Tibial nerve (tissue), 4 donors: ENCODE results near the gene PPFIBP1. TPM values are rescaled to one million over a fixed set of nuclear protein-coding genes. Genes with fewer than 3 reads are reported as not detected.
A peak's percentile ranks its signal among the peaks of the same experiment; 100 is the strongest.

ENCODE experiments used
- DNase-seq, 2 donors: peaks; one replicate each; pipeline ENCODE4 v3.0.0-alpha.2; 2019; ENCODE audit warnings: low spot score in 2 of 2
- H3K27ac ChIP-seq, 4 donors: fragments of 200-600 bp; sonication (generic) in 3 of 4; one replicate each; pipeline ENCODE4 v1.5.1; 2017 to 2019; ENCODE audit warnings: mild to moderate bottlenecking in 1 of 4
- H3K27me3 ChIP-seq, 2 donors: fragments of 200-600 bp; sonication (generic) in 1 of 2; one replicate each; pipeline versions ENCODE4 v1.5.1 to v1.6.0; 2017 to 2019
- H3K36me3 ChIP-seq, 3 donors: fragments of 200-600 bp; sonication (generic); one replicate each; pipeline ENCODE4 v1.5.1; 2018 to 2019
- H3K4me1 ChIP-seq, 4 donors: fragments of 200-600 bp; sonication (generic) in 3 of 4; one replicate each; pipeline ENCODE4 v1.5.1; 2017 to 2019
- H3K4me3 ChIP-seq, 4 donors: fragments of 200-600 bp; sonication (generic) in 3 of 4; one replicate each; pipeline ENCODE4 v1.5.1; 2017 to 2019; ENCODE audit warnings: mild to moderate bottlenecking in 1 of 4, moderate library complexity in 1 of 4
- H3K9me3 ChIP-seq, 4 donors: fragments of 200-600 bp; sonication (generic) in 3 of 4; one replicate each; pipeline ENCODE4 v1.5.1; 2017 to 2019
- CTCF ChIP-seq, 5 experiments: fragments of 200-600 bp in 3 of 5; fragments of 450-650 bp in 2 of 5; sonication (generic) in 3 of 5; IDR thresholded peaks; one replicate each; pipeline ENCODE4 v1.5.1; 2016 to 2019; ENCODE audit warnings: antibody characterized with exemption in 5 of 5, mild to moderate bottlenecking in 3 of 5, moderate library complexity in 2 of 5
- EP300 ChIP-seq, 2 donors: sonication (generic); formaldehyde crosslinking; IDR thresholded peaks; one replicate each; pipeline ENCODE4 v1.6.1; 2017; ENCODE audit warnings: antibody characterized with exemption in 2 of 2, mild to moderate bottlenecking in 1 of 2
- POLR2A ChIP-seq, 2 donors: fragments of 450-650 bp; IDR thresholded peaks; one replicate each; pipeline ENCODE4 v1.6.1; 2017; ENCODE audit warnings: antibody characterized with exemption in 2 of 2, mild to moderate bottlenecking in 2 of 2, moderate library complexity in 2 of 2
- WGBS, 2 donors: methylation state at CpG; one replicate each; pipeline ENCODE4 v1.1.5; 2018; 5-methylcytosine and 5-hydroxymethylcytosine counted together
- total RNA-seq, 4 donors: library from RNA; depleted of rRNA; stranded (reverse); fragments of >200 nt; gene quantifications; one replicate each; pipeline ENCODE4 v1.1.0, GENCODE V29; 2016

The PPFIBP1 gene
- total RNA-seq, 4 donors from 2014 or later, result 56.9 to 110 (median 72.5) TPM

GRCh38 chr12:27711317-27711682 lies 187.3 kb downstream of the PPFIBP1 start:
- no peak for DNase-seq
- 1% methylated on average over 11 of the region's 11 CpGs for WGBS, 2 donors
- no peak for TF ChIP-seq POLR2A (IDR thresholded peaks at IDR 0.05)
- no peak for TF ChIP-seq EP300 (IDR thresholded peaks at IDR 0.05)
- no peak for TF ChIP-seq CTCF (IDR thresholded peaks at IDR 0.05)
- Histone ChIP-seq H3K9me3 (no peaks in the 10 kb centered on the region), H3K27me3 (no peaks in the 10 kb centered on the region), H3K4me1 (peaks cover 0 to 26% (median 8%) of the 10 kb centered on the region in 4 donors), H3K27ac (peak overlapping the region in 3 of 4 donors; percentile 79 to 90 (median 86)), H3K36me3 (peaks cover 0 to 19% (median 1%) of the 10 kb centered on the region in 3 donors), H3K4me3 (peak overlapping the region; percentile 63 to 97 (median 93))

- peaks cover 0 to 26% (median 8%) of the 10 kb centered on the region in 4 donors for H3K4me1 ChIP-seq
- H3K27ac ChIP-seq, result no peak overlapping the region
- H3K4me3 ChIP-seq, result peak overlapping the region in 1 of 4 donors; percentile 63
- peaks cover 0 to 26% (median 8%) of the 10 kb centered on the region in 3 donors for H3K36me3 ChIP-seq
- no peak for DNase-seq
- no peak for TF ChIP-seq CTCF (IDR thresholded peaks at IDR 0.05)
- TF ChIP-seq EP300 (IDR thresholded peaks at IDR 0.05), result no peak
- no peaks in the 10 kb centered on the region for H3K27me3 ChIP-seq
- WGBS, 2 donors, result 71 to 75% methylated on average over 2 of the region's 2 CpGs
- H3K9me3 ChIP-seq, result no peaks in the 10 kb centered on the region
Observed at GRCh38 chr12:27711967-27712366, 188.0 kb downstream of the PPFIBP1 start.

GRCh38 chr12:27723212-27723611 lies 199.2 kb downstream of the PPFIBP1 start:
- no peaks in the 10 kb centered on the region for H3K4me1 ChIP-seq
- TF ChIP-seq CTCF (IDR thresholded peaks at IDR 0.05), result no peak
- TF ChIP-seq EP300 (IDR thresholded peaks at IDR 0.05), result no peak
- TF ChIP-seq POLR2A (IDR thresholded peaks at IDR 0.05), result no peak
- no peaks in the 10 kb centered on the region for H3K9me3 ChIP-seq
- no peak overlapping the region for H3K4me3 ChIP-seq
- no peak overlapping the region for H3K27ac ChIP-seq
- peaks cover 0 to 81% (median 0%) of the 10 kb centered on the region in 3 donors for H3K36me3 ChIP-seq
- DNase-seq, result no peak
- H3K27me3 ChIP-seq, result no peaks in the 10 kb centered on the region
- 65 to 80% methylated on average over 1 of the region's 1 CpG for WGBS, 2 donors

GRCh38 chr12:27730097-27730588 lies 206.1 kb downstream of the PPFIBP1 start:
- no peaks in the 10 kb centered on the region for H3K9me3 ChIP-seq
- H3K36me3 ChIP-seq, result peaks cover 0 to 53% (median 8%) of the 10 kb centered on the region in 3 donors
- WGBS, 2 donors, result 89 to 95% methylated on average over 4 of the region's 4 CpGs
- DNase-seq, result no peak
- no peak overlapping the region for H3K4me3 ChIP-seq
- TF ChIP-seq POLR2A (IDR thresholded peaks at IDR 0.05) (no peak), EP300 (IDR thresholded peaks at IDR 0.05) (no peak), CTCF (IDR thresholded peaks at IDR 0.05) (no peak)
- H3K27ac ChIP-seq, result no peak overlapping the region
- H3K4me1 ChIP-seq, result no peaks in the 10 kb centered on the region
- no peaks in the 10 kb centered on the region for H3K27me3 ChIP-seq

GRCh38 chr12:27732281-27732680 lies 208.3 kb downstream of the PPFIBP1 start:
- TF ChIP-seq POLR2A (IDR thresholded peaks at IDR 0.05) (no peak), CTCF (IDR thresholded peaks at IDR 0.05) (no peak), EP300 (IDR thresholded peaks at IDR 0.05) (no peak)
- no peaks in the 10 kb centered on the region for H3K27me3 ChIP-seq
- no peak overlapping the region for H3K27ac ChIP-seq
- WGBS, 2 donors, result 75 to 82% methylated on average over 2 of the region's 2 CpGs
- H3K9me3 ChIP-seq, result no peaks in the 10 kb centered on the region
- no peaks in the 10 kb centered on the region for H3K4me1 ChIP-seq
- H3K36me3 ChIP-seq, result peaks cover 0 to 48% (median 8%) of the 10 kb centered on the region in 3 donors
- no peak overlapping the region for H3K4me3 ChIP-seq
- no peak for DNase-seq
